Mucosa of descending colon (tissue), 3 donors: ENCODE data around the gene CENPA. TPM values are rescaled to one million over a fixed set of nuclear protein-coding genes. Genes with fewer than 3 reads are reported as not detected.

Experiments
- ATAC-seq: fragments of 200-7000 bp; cut with Tn5 transposase; one replicate; pipeline ENCODE4 v1.9.1; 2020; ENCODE audit warnings: mild to moderate bottlenecking, moderate library complexity
- DNase-seq, 3 donors: peaks; one replicate each; pipeline ENCODE4 v3.0.0-alpha.2; 2020
- H3K36me3 ChIP-seq: fragments of 200-600 bp; one replicate; pipeline ENCODE4 v1.8.0; 2021; ENCODE audit warnings: low read depth, mild to moderate bottlenecking
- H3K4me1 ChIP-seq: fragments of 200-600 bp; one replicate; pipeline ENCODE4 v1.8.0; 2021; ENCODE audit warnings: low read depth, mild to moderate bottlenecking
- H3K4me3 ChIP-seq: fragments of 200-600 bp; one replicate; pipeline ENCODE4 v1.8.0; 2021; ENCODE audit warnings: mild to moderate bottlenecking
- H3K9me3 ChIP-seq: fragments of 200-600 bp; one replicate; pipeline ENCODE4 v1.8.0; 2021; ENCODE audit warnings: mild to moderate bottlenecking
- intact Hi-C, 2 donors: fragments of 100-400 bp; cut with DNase I in 1 of 2; cut with micrococcal nuclease in 1 of 2; formaldehyde crosslinking; loops; one replicate each; pipeline versions ENCODE4 v1.11.0 to v1.11.1; 2022; cut with DNase I, micrococcal nuclease
- total RNA-seq, 3 donors: library from RNA; stranded (reverse); fragmentation: NEBNext Ultra II Directional in 2 of 3; extraction: Animal tissue kit (Norgen Biotek cat#: 25700) in 2 of 3; gene quantifications; one replicate each; pipeline versions ENCODE4 v1.2.1 to v1.2.4, GENCODE V29; 2021 to 2023
- TF ChIP-seq, protein P1 (sequence below): fragments of 200-600 bp; IDR thresholded peaks from one replicate; pipeline ENCODE4 v1.8.0; 2022; ENCODE audit warnings: antibody characterized with exemption, mild to moderate bottlenecking
- donor health status: DM: no; HTN: no; CAD: no; lungs with moderate emphysema.
- donor health status: DM: no; HTN: no; CAD: no.
- donor health status: DM: no; HTN: yes; CAD: no.

Gene CENPA
- total RNA-seq, 3 donors from 2014 or later = 1.0 to 10.1 (median 1.7) TPM

DNA sequence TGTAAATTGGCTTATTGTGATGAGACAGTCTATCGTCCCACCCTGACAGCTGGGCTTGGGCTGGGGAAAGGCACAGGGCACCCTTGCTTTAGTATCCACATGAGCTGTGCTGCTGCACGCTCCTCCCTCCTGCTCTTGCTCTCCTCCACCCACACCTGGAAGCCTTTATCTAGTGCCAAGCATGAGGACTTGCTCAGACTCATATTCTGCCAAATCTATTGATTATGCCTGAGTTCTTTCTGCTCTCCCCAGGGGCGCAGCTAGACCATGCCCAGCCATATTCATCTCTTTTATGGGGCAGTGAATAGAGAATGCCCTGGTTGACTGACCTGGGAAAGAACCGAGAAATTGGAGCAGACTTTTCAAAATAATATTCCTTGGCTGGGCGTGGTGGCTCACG lies 33.1 kb downstream of the CENPA start:
- TF ChIP-seq, protein P1, sequence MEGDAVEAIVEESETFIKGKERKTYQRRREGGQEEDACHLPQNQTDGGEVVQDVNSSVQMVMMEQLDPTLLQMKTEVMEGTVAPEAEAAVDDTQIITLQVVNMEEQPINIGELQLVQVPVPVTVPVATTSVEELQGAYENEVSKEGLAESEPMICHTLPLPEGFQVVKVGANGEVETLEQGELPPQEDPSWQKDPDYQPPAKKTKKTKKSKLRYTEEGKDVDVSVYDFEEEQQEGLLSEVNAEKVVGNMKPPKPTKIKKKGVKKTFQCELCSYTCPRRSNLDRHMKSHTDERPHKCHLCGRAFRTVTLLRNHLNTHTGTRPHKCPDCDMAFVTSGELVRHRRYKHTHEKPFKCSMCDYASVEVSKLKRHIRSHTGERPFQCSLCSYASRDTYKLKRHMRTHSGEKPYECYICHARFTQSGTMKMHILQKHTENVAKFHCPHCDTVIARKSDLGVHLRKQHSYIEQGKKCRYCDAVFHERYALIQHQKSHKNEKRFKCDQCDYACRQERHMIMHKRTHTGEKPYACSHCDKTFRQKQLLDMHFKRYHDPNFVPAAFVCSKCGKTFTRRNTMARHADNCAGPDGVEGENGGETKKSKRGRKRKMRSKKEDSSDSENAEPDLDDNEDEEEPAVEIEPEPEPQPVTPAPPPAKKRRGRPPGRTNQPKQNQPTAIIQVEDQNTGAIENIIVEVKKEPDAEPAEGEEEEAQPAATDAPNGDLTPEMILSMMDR = no peak
- H3K36me3 ChIP-seq = no peaks in the 10 kb centered on the region
- intact Hi-C loops = no loop called here
- ATAC-seq (no peak), DNase-seq (no peak)
- H3K9me3 ChIP-seq = no peaks in the 10 kb centered on the region
- no peaks in the 10 kb centered on the region for H3K4me1 ChIP-seq
- H3K4me3 ChIP-seq = no peak overlapping the region

DNA sequence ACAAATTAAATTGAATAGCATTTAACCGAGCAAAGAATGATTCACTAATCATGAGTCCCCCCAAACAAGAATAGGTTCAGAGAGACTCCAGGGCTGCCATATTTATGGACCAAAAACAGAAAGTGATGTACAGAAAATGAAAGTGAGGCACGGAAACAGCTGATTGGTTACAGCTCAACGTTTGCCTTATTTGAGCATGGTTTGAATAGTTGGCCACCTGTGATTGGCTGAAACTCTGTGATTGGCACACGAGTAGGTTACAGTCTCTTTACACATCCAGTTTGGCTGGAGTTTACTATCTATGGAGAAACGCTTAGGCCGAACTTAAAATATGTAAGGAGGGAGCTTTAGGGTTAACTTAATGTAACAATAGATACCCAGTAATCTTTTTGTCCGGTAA lies 35.1 kb downstream of the CENPA start:
- TF ChIP-seq, protein P1 = no peak
- H3K4me1 ChIP-seq = no peaks in the 10 kb centered on the region
- no peaks in the 10 kb centered on the region for H3K36me3 ChIP-seq
- no peak for DNase-seq
- no peak overlapping the region for H3K4me3 ChIP-seq
- no peak for ATAC-seq
- H3K9me3 ChIP-seq = no peaks in the 10 kb centered on the region
- intact Hi-C loops = no loop called here

DNA sequence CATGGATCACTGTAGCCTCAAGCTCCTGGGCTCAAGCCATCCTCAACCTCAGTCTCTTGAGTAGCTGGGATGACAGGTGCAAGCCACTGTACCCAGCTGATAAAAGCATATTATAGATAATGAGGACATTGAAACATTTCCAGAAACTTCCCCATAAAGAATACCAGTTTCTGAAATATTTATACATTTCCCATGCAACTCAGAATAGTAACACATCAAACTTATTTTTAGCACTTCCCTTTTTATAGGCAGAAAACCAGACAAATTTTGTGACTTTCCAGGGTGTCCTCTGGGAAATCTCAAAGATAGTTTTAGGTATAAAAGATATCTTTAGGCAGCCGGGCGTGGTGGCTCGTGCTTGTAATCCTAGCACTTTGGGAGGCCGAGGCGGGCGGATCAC lies 37.0 kb downstream of the CENPA start:
- DNase-seq (no peak), ATAC-seq (no peak)
- Histone ChIP-seq H3K4me3 (no peak overlapping the region), H3K4me1 (no peaks in the 10 kb centered on the region), H3K9me3 (no peaks in the 10 kb centered on the region), H3K36me3 (no peaks in the 10 kb centered on the region)
- intact Hi-C loops = no loop called here
- TF ChIP-seq, protein P1 = no peak

DNA sequence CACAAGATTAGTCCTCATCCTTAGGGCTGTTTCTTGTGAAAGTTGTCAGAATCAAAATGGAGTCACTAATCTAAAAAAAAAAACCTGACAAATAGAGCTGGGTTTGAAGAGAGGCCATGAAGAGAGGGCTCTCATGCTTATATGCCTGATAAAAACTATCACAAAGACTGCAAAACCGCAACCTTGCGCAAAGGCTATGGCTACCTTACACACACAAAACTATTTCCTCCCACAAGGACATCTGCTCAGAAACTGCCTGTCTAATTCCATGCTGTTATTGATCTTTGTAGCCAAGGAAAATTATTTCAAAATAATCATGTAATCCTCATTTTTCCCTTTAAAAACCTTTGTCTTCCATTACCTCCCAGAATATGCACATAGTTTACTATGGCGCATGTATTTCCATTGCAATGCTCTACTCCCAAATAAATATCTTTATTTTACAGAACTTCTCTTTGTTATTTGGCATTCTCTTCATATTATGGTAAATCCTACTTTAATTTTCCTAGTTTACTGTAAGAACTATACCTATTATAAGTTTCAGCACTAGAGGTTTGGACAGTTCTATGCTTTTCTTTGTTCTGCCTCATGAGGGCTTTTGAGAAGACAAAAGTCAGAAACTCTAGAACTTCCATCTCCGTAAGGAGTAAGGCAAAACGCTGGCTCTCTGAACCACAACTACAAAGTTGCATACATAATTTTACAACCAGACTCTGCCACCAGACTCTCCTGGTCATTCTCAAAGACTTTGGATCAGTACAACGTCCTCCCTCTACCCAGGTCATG lies 52.5 kb downstream of the CENPA start:
- TF ChIP-seq, protein P1 = no peak
- Histone ChIP-seq H3K4me1 (no peaks in the 10 kb centered on the region), H3K36me3 (no peaks in the 10 kb centered on the region), H3K4me3 (no peak overlapping the region), H3K9me3 (no peaks in the 10 kb centered on the region)
- ATAC-seq (no peak), DNase-seq (no peak)
- intact Hi-C loops = no loop called here

DNA sequence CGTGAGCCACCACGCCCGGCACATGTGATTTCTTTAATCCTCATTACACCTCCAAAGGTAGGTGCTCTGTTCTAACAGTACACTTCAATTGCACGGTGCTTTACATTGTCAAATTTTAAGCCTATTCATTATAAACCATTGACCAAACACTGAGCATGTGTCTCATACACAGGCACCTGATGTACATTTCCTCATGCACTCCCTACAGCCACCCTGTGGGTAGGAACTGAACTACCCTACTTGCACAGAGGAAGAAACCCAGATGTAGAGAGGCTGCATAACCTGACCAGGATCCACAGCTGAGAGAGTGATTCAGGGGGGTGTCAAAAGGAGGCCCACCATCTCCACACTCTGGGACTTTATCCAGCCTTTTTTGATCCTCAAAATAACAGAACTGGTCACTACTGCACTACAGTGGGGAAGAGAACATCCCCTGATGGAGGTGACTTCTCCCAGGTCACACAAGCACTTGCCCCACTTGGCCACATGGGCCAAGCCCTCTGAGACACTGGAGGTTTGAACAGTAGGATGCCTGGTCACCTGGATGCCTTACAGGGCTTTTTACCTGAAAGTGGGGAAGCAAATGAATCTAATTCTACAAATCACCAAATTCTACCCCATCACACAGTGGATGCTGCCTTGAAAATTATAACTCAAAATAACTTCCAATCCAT lies 55.2 kb downstream of the CENPA start:
- no peak overlapping the region for H3K4me3 ChIP-seq
- no peaks in the 10 kb centered on the region for H3K9me3 ChIP-seq
- TF ChIP-seq, protein P1 = no peak
- intact Hi-C loops = no loop called here
- no peak for DNase-seq
- no peaks in the 10 kb centered on the region for H3K4me1 ChIP-seq
- no peaks in the 10 kb centered on the region for H3K36me3 ChIP-seq
- ATAC-seq = peak; percentile 56
